Measurements from ENCODE around the gene PRKCG.
"Not testable (repeated sequence)": the region's sequence is repeated elsewhere in the genome, so short reads cannot be mapped to it uniquely, and the experiment has no call there.

The PRKCG gene

GRCh38 chr19:53944933-53945332 is 62.9 kb downstream of the PRKCG start:
- DNase-seq (ENCODE audit: low spot score) = no peak

DNA sequence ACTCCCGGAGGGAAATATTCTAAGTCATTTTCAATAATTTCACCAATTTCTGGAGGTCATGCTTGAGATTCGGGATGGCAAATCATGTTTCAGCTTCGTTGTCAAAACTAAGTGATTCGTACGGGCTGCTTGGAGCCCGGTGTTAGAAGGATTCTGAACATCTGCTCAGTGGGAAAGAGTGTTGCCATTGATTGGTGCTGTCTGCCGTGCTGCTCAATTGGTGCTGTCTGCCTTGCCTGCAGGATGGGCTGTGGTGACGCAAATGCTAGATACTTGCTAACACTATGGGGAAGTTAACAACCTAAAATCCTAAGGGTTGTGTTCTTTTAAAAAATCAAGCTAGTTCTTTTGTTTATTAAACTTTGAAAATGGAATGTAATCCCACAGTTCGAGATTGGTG is 63.4 kb downstream of the PRKCG start:
- DNase-seq (ENCODE audit: low spot score) = no peak

DNA sequence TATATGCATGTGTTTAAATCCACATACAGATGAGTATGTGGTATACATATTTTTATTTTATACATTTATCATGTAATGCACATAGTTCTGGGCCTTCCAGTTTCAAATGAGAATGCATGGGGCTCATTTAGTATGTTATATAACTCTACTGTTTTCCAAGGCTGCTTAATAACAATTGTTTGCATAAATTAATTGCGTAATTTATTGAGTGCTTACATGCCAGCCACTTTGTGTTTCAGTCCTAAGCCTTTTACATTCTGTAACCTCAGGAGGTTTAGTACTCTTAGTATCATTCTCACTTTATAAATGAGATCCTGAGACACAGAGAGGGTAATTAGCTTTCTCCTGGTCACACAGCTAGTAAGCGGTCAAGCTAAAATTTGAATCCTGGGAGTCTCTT is 64.0 kb downstream of the PRKCG start:
- no peak for DNase-seq (ENCODE audit: low spot score)

- DNase-seq (ENCODE audit: low spot score) = no peak
Observed at GRCh38 chr19:53947624-53948023, 65.6 kb downstream of the PRKCG start.

- DNase-seq (ENCODE audit: low spot score) = not testable (repeated sequence)
Observed at GRCh38 chr19:53948611-53949010, 66.6 kb downstream of the PRKCG start.

DNA sequence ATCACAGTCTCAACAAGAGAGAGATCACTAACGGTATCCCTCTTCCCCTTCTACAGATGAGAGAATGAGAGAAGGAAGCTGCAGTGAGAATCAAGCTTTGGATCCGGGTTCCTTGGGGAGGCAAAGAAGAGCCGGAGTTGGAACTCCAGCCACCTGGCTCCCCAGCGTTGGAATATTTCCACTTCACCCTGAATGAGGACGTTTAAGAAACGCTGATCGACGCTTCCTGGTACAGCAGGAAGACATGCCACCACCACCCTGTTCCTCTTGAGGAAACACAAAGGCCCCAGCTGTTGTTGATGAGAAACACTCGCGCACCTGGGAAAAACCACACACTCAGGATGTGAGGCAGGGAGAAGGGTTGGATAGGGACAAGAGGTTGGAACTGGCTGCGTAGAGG is 69.4 kb downstream of the PRKCG start:
- no peak for DNase-seq (ENCODE audit: low spot score)

GRCh38 chr19:53951947-53952346 is 70.0 kb downstream of the PRKCG start:
- DNase-seq (ENCODE audit: low spot score) = no peak

DNA sequence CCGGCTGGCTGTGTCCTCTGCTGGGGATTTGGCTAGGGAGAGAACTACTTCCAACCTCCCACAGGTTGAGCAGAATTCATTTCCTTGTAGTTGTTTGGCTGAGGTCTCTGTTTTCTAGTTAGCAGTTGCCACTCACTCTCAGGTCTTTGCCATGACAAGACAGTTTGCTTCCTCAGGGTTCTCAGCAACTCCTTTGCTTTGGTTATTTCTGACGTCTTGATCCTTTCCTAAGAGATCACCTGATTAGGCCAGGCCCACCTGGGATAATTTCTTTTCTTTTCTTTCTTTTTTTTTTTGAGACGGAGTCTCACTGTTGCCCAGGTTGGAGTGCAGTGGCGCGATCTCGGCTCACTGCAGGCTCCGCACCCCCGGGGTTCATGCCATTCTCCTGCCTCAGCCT is 71.4 kb downstream of the PRKCG start:
- no peak for DNase-seq (ENCODE audit: low spot score)
